ENCODE measurements around the gene MUC6. TPM values are rescaled to one million over a fixed set of nuclear protein-coding genes. Genes with fewer than 3 reads are reported as not detected.

Gene MUC6
- not detected in 2 replicates for total RNA-seq

GRCh38 chr11:1036303-1036923 lies at the start of gene MUC6:
TSS of gene MUC6 (minus strand) at chr11:1036718. CDS start at chr11:1036655, 63 bp downstream.

GRCh38 chr11:1074244-1075221 lies 38.0 kb upstream of the MUC6 start, which contains the start of gene MUC2:
TSS of gene MUC2 (plus strand) at chr11:1074874.

Other genes starting within 250 kb of the MUC6 start
- gene CEND1, start 246.6 kb downstream of the MUC6 start, total RNA-seq: not detected in 2 replicates
- 11.4 and 15.2 TPM in 2 replicates for gene SLC25A22, start 238.4 kb downstream of the MUC6 start, total RNA-seq
- 11.8 and 12.8 TPM in 2 replicates for gene PIDD1, start 231.5 kb downstream of the MUC6 start, total RNA-seq
- 151 and 607 TPM in 2 replicates for gene RPLP2, start 226.8 kb downstream of the MUC6 start, total RNA-seq
- gene PNPLA2, start 217.8 kb downstream of the MUC6 start, total RNA-seq: 25.8 and 26.7 TPM in 2 replicates
- gene CRACR2B, start 208.8 kb downstream of the MUC6 start, total RNA-seq: 1.2 and 1.6 TPM in 2 replicates
- 185 and 598 TPM in 2 replicates for gene CD151, start 203.8 kb downstream of the MUC6 start, total RNA-seq
- 60.5 and 91.2 TPM in 2 replicates for gene POLR2L, start 194.2 kb downstream of the MUC6 start, total RNA-seq
- gene TSPAN4, start 193.9 kb downstream of the MUC6 start, total RNA-seq: 30.2 and 88.0 TPM in 2 replicates
- gene CHID1, start 125.9 kb downstream of the MUC6 start, total RNA-seq: 43.6 and 52.9 TPM in 2 replicates
- 73.9 and 81.3 TPM in 2 replicates for gene AP2A2, start 110.8 kb downstream of the MUC6 start, total RNA-seq
- not detected in 2 replicates for gene MUC2, start 38.2 kb upstream of the MUC6 start, total RNA-seq
- gene MUC5AC, start 121.2 kb upstream of the MUC6 start, total RNA-seq: under 0.01 TPM in 1 of 2 replicates, not detected in the other
- under 0.01 TPM in 1 of 2 replicates, not detected in the other for gene MUC5B, start 186.3 kb upstream of the MUC6 start, total RNA-seq